Esophagus muscularis mucosa (tissue), 4 donors: ENCODE data around the gene ZSWIM4. TPM values are rescaled to one million over a fixed set of nuclear protein-coding genes. Genes with fewer than 3 reads are reported as not detected.

ENCODE experiments used
- DNase-seq: peaks from one replicate; pipeline ENCODE4 v3.0.0-alpha.2; 2017; ENCODE audit errors: extremely low spot score
- H3K27ac ChIP-seq, 4 donors: fragments of 200-600 bp; sonication (generic); replicated peaks in 1 of 4; 1 replicate in 3 of 4; 2 replicates in 1 of 4; pipeline ENCODE4 v1.5.1; 2016 to 2019; ENCODE audit warnings: mild to moderate bottlenecking in 1 of 4
- H3K27me3 ChIP-seq, 4 donors: fragments of 200-600 bp; sonication (generic); one replicate each; pipeline versions ENCODE4 v1.5.1 to v1.6.0; 2016 to 2019
- H3K36me3 ChIP-seq, 4 donors: fragments of 200-600 bp; sonication (generic); one replicate each; pipeline ENCODE4 v1.5.1; 2016 to 2019
- H3K4me1 ChIP-seq, 4 donors: fragments of 200-600 bp; sonication (generic); one replicate each; pipeline ENCODE4 v1.5.1; 2016 to 2019
- H3K4me3 ChIP-seq, 4 donors: fragments of 200-600 bp; sonication (generic); 1 replicate in 2 of 4; 2 replicates in 2 of 4; pipeline ENCODE4 v1.5.1; 2016 to 2019; ENCODE audit warnings: mild to moderate bottlenecking in 4 of 4, moderate library complexity in 1 of 4
- H3K9me3 ChIP-seq, 4 donors: fragments of 200-600 bp; sonication (generic); 1 replicate in 3 of 4; 2 replicates in 1 of 4; pipeline ENCODE4 v1.5.1; 2016 to 2019
- CTCF ChIP-seq, 3 experiments: fragments of 200-600 bp in 2 of 3; fragments of 450-650 bp in 1 of 3; sonication (generic) in 2 of 3; IDR thresholded peaks; one replicate each; pipeline ENCODE4 v1.5.1; 2017 to 2019; ENCODE audit warnings: antibody characterized with exemption in 3 of 3, mild to moderate bottlenecking in 2 of 3, moderate library complexity in 1 of 3
- EP300 ChIP-seq: sonication (generic); formaldehyde crosslinking; IDR thresholded peaks from one replicate; pipeline ENCODE4 v1.6.1; 2017; ENCODE audit warnings: antibody characterized with exemption
- POLR2A ChIP-seq: fragments of 450-650 bp; IDR thresholded peaks from one replicate; pipeline ENCODE4 v1.6.1; 2017; ENCODE audit warnings: antibody characterized with exemption, moderate library complexity, mild to moderate bottlenecking, low read depth
- POLR2AphosphoS5 ChIP-seq, 2 donors: sonication (generic); formaldehyde crosslinking; IDR thresholded peaks; one replicate each; pipeline ENCODE4 v1.6.1; 2017; ENCODE audit warnings: antibody characterized with exemption in 2 of 2
- WGBS: methylation state at CpG from one replicate; pipeline ENCODE4 v1.1.5; 2018; 5-methylcytosine and 5-hydroxymethylcytosine counted together
- intact Hi-C: fragments of 100-400 bp; cut with DNase I; formaldehyde crosslinking; loops from one replicate; pipeline ENCODE4 v1.15.1; 2023
- total RNA-seq, 4 donors: library from RNA; depleted of rRNA; stranded (reverse); fragments of >200 nt; gene quantifications; one replicate each; pipeline versions ENCODE4 v1.1.0 to v1.2.1, GENCODE V29; 2016

The ZSWIM4 gene
- total RNA-seq, 4 donors from 2014 or later = 5.3 to 11.6 (median 7.8) TPM

GRCh38 chr19:13861714-13862531 lies 66.7 kb downstream of the ZSWIM4 start:
- no peaks in the 10 kb centered on the region for H3K36me3 ChIP-seq
- no peaks in the 10 kb centered on the region for H3K27me3 ChIP-seq
- peak overlapping the region; percentile 51 to 60 (median 54) for H3K4me3 ChIP-seq
- H3K4me1 ChIP-seq = peaks cover 25 to 54% (median 48%) of the 10 kb centered on the region in 4 donors
- H3K27ac ChIP-seq = peak overlapping the region; percentile 85 to 97 (median 92)
- TF ChIP-seq EP300 = no peak
- TF ChIP-seq CTCF (IDR thresholded peaks at IDR 0.05) = peak; percentile 98 to 100 (median 99)
- TF ChIP-seq POLR2AphosphoS5 (IDR thresholded peaks at IDR 0.05) = peak; percentile 73 to 80
- TF ChIP-seq POLR2A = no peak
- WGBS = 2% methylated on average over 25 of the region's 27 CpGs
- intact Hi-C loops = loop anchor here (2.0 to 5.0 kb wide), 2 partner anchors 77 to 265 kb away; no protein-coding TSS in a partner anchor
- DNase-seq = peak; percentile 98
- H3K9me3 ChIP-seq = no peaks in the 10 kb centered on the region

- H3K4me1 ChIP-seq = peaks cover 25 to 54% (median 48%) of the 10 kb centered on the region in 4 donors
- H3K27ac ChIP-seq = peak overlapping the region; percentile 80 to 92 (median 83)
- peak; percentile 92 for DNase-seq
- H3K4me3 ChIP-seq = peak overlapping the region in 3 of 4 donors; percentile 61 to 90 (median 84)
- no peaks in the 10 kb centered on the region for H3K9me3 ChIP-seq
- intact Hi-C loops = loop anchor here (5.0 kb wide), 1 partner anchor 267 kb away; no protein-coding TSS in a partner anchor
- H3K27me3 ChIP-seq = no peaks in the 10 kb centered on the region
- WGBS = 45% methylated on average over 11 of the region's 13 CpGs
- no peak for TF ChIP-seq POLR2AphosphoS5 (IDR thresholded peaks at IDR 0.05)
- TF ChIP-seq EP300 = no peak
- TF ChIP-seq POLR2A = no peak
- no peak for TF ChIP-seq CTCF (IDR thresholded peaks at IDR 0.05)
- H3K36me3 ChIP-seq = no peaks in the 10 kb centered on the region
Measured at GRCh38 chr19:13864046-13864666, 68.9 kb downstream of the ZSWIM4 start.

DNA sequence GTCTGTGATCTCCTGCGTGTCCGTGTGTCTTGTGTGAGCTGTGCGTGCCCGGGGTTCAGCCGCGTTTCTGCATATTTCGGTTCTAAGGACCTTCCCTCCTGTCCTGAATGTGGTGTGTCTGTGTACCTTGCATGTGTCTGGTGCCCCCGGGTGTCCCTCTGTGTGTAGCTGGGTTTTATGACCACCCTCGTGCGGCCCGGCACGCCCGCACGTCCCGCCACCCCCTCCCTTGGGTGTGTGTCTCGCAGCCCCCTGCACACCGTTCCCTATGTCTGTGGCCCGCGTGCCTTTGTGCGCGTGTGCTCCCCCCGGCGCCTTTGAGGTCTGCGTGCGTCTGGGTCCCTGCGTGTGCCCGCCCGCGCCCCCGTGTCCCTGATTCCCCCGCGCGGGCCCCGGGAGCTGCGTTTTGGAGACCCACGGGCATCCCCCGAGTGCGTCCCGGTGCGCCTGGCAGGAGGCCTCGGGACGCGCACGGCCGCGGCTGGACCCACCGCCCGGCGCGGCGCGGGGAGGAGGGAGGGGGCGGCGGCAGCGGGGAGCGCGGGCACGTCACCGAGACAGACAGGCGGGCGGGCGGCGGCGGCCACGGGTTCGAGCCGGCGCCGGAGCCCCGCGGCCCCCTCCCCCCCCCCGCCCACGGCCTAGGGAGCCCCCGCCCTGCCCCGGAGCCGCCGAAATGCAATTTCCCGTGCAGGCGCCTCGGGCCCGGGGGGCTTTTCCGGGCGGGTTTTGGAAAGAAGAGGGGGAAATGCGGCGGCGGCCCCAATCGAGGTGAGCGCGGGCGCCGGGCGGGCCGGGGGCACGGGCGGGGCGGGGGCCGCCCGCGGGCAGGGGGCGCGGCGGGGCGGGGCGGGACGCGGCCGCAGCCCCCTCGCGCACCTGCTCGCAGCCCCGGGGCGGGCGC lies 69.7 kb downstream of the ZSWIM4 start:
- no peak for TF ChIP-seq CTCF (IDR thresholded peaks at IDR 0.05)
- TF ChIP-seq POLR2A = no peak
- no peak for TF ChIP-seq POLR2AphosphoS5 (IDR thresholded peaks at IDR 0.05)
- no peak for TF ChIP-seq EP300
- WGBS = 10% methylated on average over 23 of the region's 113 CpGs
- H3K9me3 ChIP-seq = no peaks in the 10 kb centered on the region
- no peaks in the 10 kb centered on the region for H3K27me3 ChIP-seq
- H3K27ac ChIP-seq = peak overlapping the region; percentile 80 to 92 (median 83)
- H3K36me3 ChIP-seq = no peaks in the 10 kb centered on the region
- DNase-seq = peak; percentile 77
- H3K4me3 ChIP-seq = peak overlapping the region; percentile 61 to 90 (median 82)
- intact Hi-C loops = loop anchor here (5.0 kb wide), 1 partner anchor 268 kb away; no protein-coding TSS in a partner anchor
- peaks cover 25 to 48% (median 41%) of the 10 kb centered on the region in 4 donors for H3K4me1 ChIP-seq

GRCh38 chr19:13865571-13866462 lies 70.6 kb downstream of the ZSWIM4 start:
- intact Hi-C loops = no loop called here

More at GRCh38 chr19:13865571-13866462, 70.6 kb downstream of the ZSWIM4 start:
- Histone ChIP-seq H3K4me3 (peak overlapping the region; percentile 61 to 90 (median 82)), H3K4me1 (peaks cover 22 to 44% (median 35%) of the 10 kb centered on the region in 4 donors), H3K9me3 (no peaks in the 10 kb centered on the region), H3K27ac (peak overlapping the region; percentile 80 to 92 (median 83)), H3K27me3 (no peaks in the 10 kb centered on the region), H3K36me3 (no peaks in the 10 kb centered on the region)
- peak; percentile 87 for DNase-seq
- TF ChIP-seq EP300 (no peak), CTCF (IDR thresholded peaks at IDR 0.05) (no peak), POLR2A (no peak), POLR2AphosphoS5 (IDR thresholded peaks at IDR 0.05) (no peak)
- WGBS = 10% methylated on average over 10 of the region's 82 CpGs
